HG02943 (cell line): ENCODE results near the gene SPATA33.

Experiments
- ATAC-seq: cut with Tn5 transposase; IDR thresholded peaks from one replicate; pipeline ENCODE4 v1.9.1; 2021; ENCODE audit warnings: mild to moderate bottlenecking, low read depth, moderate library complexity; ENCODE audit not compliant: unreplicated experiment

SPATA33 gene

DNA sequence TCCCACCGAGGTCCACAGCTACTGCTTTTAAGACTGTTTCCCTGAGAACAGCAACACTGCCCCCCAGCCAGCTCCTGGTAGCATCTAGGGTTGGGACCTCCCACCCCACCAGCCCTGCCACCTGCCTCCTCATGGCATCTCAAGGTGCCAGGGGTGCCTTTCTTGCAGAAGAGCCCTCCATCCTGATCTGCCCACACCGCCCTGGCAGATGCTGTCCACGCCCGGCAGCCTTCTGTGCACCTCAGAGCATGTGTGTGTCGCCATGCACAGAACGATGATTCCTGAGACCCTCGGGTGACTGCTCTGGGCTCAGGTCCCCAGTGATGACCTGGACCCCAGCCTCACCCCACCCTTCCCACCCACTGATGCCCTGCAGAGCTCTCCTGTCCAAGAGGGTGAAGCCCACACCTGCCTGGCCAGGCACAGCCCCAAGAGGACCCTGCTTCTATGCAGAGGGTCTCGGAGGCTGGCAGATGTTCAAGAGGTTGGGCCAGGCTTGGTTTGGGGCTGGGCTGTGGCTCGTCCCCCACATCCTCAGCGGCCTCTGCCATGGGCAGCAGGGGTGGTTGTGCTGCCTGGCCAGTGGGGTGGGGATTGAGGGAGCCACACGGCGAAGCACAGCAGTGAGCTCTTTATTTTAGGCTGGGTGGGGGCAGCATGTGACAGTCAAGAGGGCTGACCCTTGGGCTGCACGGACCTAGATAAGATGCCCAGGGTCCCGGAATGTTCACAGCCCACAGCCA lies 49.1 kb downstream of the SPATA33 start:
- no peak for ATAC-seq

- no peak for ATAC-seq
Measured at GRCh38 chr16:89707695-89708094, 50.1 kb downstream of the SPATA33 start.

DNA sequence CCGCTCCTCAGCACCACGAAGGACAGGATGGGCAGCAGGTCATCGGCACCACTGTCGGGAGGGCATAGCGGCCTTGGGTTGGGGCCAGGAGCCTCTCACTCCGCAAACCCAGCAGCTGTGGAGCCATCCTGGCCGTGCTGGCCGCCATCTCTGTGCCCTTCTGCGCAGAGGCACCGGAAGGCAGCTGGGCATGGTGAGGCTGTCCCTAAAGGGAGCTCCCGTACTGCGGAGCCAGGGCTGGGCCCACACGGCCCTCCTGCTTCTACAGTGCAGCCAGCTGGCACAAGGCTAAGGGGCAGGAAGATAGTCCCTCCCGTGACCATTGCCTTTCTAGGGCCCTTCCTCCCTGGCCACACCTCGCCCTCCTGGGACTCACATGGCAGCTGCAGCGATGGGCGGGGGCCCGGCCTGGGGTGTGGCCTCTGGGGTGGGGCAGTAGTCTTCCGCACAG lies 50.9 kb downstream of the SPATA33 start:
- ATAC-seq, result no peak

DNA sequence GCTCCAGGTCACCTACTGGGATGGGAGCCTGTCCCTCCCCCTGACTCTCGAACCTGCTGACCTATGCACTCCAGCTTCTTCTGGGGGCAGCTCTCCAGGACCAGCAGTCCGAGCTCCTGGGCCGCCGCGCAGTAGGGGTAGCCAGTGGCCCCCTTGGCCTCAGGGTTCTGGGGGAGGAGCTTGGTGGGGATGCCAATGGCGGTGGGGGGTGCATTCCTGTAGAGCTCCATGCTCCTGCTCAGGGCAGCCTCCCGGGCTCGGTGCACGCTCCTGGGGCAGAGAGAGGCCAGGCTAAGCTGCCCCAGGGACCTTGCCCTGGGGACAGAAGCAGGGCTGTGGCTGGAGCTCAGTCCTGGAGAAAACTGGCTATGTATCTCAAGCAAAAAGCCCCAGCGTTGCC lies 51.5 kb downstream of the SPATA33 start:
- ATAC-seq, result no peak

- ATAC-seq, result no peak
Measured at GRCh38 chr16:89709716-89710432, 52.2 kb downstream of the SPATA33 start.

DNA sequence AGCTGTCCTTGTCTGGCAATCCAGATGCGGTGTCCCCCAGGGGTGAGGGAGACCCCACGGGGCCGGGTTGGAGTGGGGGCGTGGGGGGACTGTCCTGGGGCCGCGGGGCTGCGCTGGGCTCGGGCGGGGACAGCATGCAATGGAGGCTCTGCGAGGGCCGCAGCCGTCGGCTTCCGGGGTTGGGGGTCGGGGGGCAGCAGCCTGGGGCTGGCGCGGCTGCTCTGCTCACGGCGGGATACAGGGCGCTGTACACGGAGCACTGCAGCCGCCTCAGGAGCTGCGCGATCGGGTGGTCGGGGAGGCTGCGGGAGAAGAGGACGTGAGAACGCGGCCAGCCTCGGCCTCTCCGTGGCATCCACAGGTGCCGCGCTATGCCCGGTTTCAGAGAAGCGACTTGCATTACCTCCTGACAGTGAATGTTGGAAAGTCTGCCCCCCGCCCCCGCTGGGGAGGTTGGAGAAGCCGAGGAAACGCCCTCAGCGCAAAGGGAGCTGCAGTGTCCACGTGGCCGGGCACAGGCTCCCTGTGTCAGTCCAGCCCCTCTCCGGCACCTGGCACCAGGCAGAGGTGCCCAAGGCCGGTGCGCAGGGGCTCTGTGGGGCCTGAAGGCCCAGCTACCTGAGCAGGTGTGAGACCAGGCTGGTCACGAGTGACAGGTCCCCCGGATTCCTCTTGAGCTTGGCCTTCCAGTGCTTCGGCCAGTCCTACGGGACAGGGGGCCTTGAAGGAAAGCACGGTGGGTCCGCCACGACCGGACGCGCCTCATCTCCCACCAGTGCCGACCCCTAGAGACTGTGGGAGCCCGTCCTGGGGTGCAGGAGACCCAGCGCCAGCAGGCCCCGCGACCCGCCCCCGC lies 53.3 kb downstream of the SPATA33 start:
- no peak for ATAC-seq

- ATAC-seq, result no peak
Measured at GRCh38 chr16:89711601-89712273, 54.1 kb downstream of the SPATA33 start.

DNA sequence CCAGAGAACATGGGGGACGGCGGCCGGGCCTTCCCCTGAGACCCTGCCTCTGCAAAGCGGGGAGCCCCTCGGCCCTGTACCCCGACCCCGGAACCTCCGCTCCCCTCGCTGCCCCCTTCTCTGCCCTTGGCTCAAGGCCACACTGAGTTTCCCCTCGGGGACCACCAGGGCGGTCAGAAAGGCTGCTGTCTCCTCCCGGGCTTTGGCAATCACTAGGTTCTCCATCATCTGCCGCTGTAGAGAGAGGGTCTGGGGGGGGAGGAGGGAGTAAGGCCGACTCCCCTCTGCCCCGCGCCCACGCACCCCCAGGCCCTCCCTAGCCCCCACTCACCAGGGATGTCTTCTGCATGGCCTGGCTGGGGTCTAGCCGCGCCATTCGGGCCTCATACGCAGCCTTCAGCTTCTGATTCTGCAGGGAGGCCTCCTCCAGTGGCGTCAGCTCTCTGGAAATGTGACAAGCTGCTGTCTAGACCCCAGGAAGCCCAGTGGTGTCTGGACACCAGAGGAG lies 54.7 kb downstream of the SPATA33 start:
- ATAC-seq, result no peak

DNA sequence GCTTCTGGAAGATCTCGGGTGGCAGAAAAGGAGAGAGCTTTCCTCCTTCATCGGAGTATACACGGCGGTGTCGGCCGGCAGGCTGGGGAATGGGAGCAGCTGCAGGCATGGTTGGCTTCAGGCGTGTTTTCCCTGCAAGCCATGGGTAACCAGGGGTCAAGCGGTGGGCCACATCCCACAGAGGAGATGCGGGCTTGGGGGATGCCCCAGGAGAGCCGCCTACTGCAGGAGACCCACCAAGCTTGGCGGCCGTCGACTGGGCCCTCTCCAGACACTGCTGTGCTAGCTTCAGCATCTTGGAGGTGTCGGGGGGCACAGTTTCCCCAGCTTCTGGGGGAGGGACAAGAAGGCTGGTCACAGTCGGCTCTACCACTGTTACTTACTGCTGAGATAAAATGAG lies 58.9 kb downstream of the SPATA33 start:
- ATAC-seq, result no peak

DNA sequence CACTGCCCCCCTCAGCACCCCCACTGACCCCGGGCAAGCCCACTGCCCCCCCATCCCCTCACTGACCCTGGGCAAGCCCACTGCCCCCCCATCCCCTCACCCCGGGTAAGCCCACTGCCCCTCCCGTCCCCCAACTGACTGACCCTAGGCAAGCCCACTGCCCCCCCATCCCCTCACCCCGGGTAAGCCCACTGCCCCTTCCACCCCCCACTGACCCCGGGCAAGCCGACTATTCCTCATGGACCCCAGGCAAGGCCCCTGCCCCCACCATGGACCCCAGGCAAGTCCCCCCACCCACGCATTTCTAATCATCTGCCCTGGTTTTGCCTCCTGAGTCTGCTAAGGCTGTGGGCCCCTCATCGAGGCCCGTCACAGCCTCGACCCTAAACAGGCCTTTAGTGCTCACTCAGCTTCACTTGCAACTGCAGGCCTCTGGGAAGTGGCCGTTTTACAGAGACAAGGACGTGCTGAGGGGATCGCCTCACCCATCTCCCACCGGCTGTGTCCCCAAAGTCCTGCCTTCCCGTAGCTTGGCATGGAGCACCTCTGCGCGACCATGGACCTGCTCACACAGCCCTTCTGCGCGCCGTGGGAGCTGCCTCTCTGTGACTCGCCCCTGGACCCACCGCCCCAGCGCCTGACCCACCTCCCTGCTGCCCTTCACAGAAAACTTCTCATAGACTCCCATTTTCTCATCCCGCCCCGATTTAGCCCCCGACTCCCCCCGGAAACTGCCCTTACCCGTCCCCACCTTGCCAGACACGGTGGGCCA lies 59.5 kb downstream of the SPATA33 start:
- ATAC-seq, result no peak

DNA sequence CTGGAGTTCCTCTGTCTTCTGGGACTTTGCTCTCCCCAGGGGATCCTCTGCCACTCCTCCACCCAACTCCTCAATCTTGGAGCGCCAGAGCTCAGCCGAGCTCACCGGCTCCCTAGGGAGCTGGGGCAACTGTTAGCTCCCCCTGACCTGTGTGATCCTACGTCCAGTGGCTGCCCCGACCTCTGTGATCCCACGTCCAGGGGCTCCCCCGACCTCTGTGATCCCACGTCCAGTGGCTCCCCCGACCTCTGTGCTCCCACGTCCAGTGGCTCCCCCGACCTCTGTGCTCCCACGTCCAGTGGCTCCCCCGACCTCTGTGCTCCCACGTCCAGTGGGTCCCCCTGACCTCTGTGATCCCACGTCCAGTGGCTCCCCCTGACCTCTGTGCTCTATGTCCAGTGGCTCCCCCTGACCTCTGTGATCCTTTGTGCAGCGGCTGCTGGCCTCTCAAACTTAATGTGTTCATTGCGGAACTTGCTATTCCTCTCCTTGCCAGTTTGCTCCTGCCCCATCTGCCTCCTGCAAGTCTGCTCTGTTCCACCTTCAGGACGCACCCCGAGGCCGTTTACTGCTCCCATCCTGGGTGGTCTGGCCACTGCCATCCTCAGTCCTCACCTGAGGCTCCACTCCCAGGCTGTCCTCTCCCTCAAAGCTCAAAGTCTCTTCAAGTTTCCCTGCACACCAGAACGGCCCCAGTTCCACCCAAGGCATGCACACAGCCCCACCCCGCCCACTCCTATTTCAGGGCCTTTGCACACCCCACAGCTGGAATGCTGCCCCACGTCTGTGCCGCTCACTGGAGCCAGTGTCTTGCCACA lies 60.3 kb downstream of the SPATA33 start:
- ATAC-seq, result no peak
